Osteoblast (primary cell): ENCODE results near the gene COL5A3. TPM values are rescaled to one million over a fixed set of nuclear protein-coding genes. Genes with fewer than 3 reads are reported as not detected.
A peak's percentile ranks its signal among the peaks of the same experiment; 100 is the strongest.

ENCODE experiments used
- DNase-seq: peaks from one replicate; pipeline ENCODE4 v3.0.0; 2011; ENCODE audit warnings: low spot score, mixed read lengths; ENCODE audit not compliant: insufficient read length; ENCODE audit errors: missing footprints
- H2AFZ ChIP-seq: 2 replicates; pipeline ENCODE4 v1.6.0; 2011; ENCODE audit warnings: mild to moderate bottlenecking, low read length
- H3K27ac ChIP-seq: 2 replicates; pipeline ENCODE4 v1.5.1; 2011; ENCODE audit warnings: mild to moderate bottlenecking, low read depth, low read length, moderate library complexity
- H3K27me3 ChIP-seq: 2 replicates; pipeline ENCODE4 v1.6.0; 2012; ENCODE audit warnings: mild to moderate bottlenecking, control low read depth, inconsistent platforms, low read length, moderate library complexity; ENCODE audit not compliant: insufficient read depth
- H3K36me3 ChIP-seq: 2 replicates; pipeline ENCODE4 v1.5.1; 2011; ENCODE audit warnings: mild to moderate bottlenecking, low read length, control low read depth, moderate library complexity; ENCODE audit not compliant: insufficient read depth
- H3K4me1 ChIP-seq: 2 replicates; pipeline ENCODE4 v1.5.1; 2011; ENCODE audit warnings: mild to moderate bottlenecking, low read length, control low read depth, moderate library complexity; ENCODE audit not compliant: insufficient read depth
- H3K4me2 ChIP-seq: 2 replicates; pipeline ENCODE4 v1.6.0; 2011; ENCODE audit warnings: mild to moderate bottlenecking, low read length; ENCODE audit not compliant: insufficient read depth
- H3K4me3 ChIP-seq: fragments of 200-600 bp; sonication (generic); 3 replicates; pipeline ENCODE4 v1.5.1; 2012; ENCODE audit warnings: mild to moderate bottlenecking, low read length, inconsistent platforms; ENCODE audit not compliant: insufficient read depth
- H3K79me2 ChIP-seq: 2 replicates; pipeline ENCODE4 v1.6.0; 2012; ENCODE audit warnings: mild to moderate bottlenecking, low read length, control low read depth, inconsistent platforms; ENCODE audit not compliant: insufficient read depth
- H3K9me3 ChIP-seq: 2 replicates; pipeline ENCODE4 v1.5.1; 2011; ENCODE audit warnings: low read depth, low read length, control low read depth
- H4K20me1 ChIP-seq: 2 replicates; pipeline ENCODE4 v1.6.0; 2012; ENCODE audit warnings: mild to moderate bottlenecking, low read length, control low read depth; ENCODE audit not compliant: insufficient read depth
- CTCF ChIP-seq: IDR thresholded peaks from 2 replicates; pipeline ENCODE4 v1.5.1; 2011; ENCODE audit warnings: mild to moderate bottlenecking, low read depth, low read length, moderate library complexity; ENCODE audit errors: extremely low read depth
- total RNA-seq: library from RNA; depleted of rRNA; stranded (reverse); fragments of >200 nt; gene quantifications from 2 replicates; pipeline ENCODE4 v1.2.3, GENCODE V29; 2012

The COL5A3 gene
- total RNA-seq, 1 donor, result 14.8 TPM

DNA sequence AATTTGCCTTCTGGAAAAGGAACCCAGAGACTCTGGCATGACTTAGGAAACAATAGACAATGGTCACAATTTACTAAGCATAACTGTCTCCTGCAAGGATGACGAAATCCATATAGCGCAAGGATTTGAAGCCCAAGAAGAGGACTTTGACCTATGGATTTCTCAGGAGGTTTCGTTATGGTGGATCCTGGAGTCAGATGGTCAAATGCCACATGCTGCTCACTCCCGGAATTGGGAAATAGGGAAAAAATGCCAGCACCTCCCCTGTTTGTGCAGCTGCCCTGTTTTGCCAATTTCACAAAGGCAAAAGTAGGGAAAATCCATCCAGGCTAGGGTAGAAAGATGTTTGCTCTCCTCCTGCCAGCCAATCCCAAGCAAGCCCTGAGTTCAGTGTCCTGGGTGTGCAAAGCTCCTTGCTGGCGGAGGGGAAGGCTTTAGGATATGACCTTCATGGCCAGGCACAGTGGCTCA is 26.3 kb upstream of the COL5A3 start:
- H3K27me3 ChIP-seq, result peaks cover 40% of the 10 kb centered on the region

GRCh38 chr19:10033614-10034013 is 23.3 kb upstream of the COL5A3 start:
- Histone ChIP-seq H3K27me3 (peaks cover 64% of the 10 kb centered on the region), H4K20me1 (no peaks in the 10 kb centered on the region), H3K79me2 (no peaks in the 10 kb centered on the region), H3K4me2 (no peak overlapping the region), H3K4me3 (no peak overlapping the region), H2AFZ (no peak overlapping the region), H3K4me1 (no peaks in the 10 kb centered on the region), H3K27ac (no peak overlapping the region), H3K36me3 (no peaks in the 10 kb centered on the region), H3K9me3 (no peaks in the 10 kb centered on the region)
- DNase-seq, result no peak
- no peak for TF ChIP-seq CTCF

More for the DNA sequence above, 26.3 kb upstream of the COL5A3 start:
- no peaks in the 10 kb centered on the region for H3K36me3 ChIP-seq
- no peak overlapping the region for H3K4me3 ChIP-seq
- no peak for TF ChIP-seq CTCF
- H3K27ac ChIP-seq, result no peak overlapping the region
- no peaks in the 10 kb centered on the region for H3K4me1 ChIP-seq
- no peak overlapping the region for H2AFZ ChIP-seq
- no peaks in the 10 kb centered on the region for H3K9me3 ChIP-seq
- DNase-seq, result no peak
- H3K4me2 ChIP-seq, result no peak overlapping the region
- H4K20me1 ChIP-seq, result no peaks in the 10 kb centered on the region
- no peaks in the 10 kb centered on the region for H3K79me2 ChIP-seq

DNA sequence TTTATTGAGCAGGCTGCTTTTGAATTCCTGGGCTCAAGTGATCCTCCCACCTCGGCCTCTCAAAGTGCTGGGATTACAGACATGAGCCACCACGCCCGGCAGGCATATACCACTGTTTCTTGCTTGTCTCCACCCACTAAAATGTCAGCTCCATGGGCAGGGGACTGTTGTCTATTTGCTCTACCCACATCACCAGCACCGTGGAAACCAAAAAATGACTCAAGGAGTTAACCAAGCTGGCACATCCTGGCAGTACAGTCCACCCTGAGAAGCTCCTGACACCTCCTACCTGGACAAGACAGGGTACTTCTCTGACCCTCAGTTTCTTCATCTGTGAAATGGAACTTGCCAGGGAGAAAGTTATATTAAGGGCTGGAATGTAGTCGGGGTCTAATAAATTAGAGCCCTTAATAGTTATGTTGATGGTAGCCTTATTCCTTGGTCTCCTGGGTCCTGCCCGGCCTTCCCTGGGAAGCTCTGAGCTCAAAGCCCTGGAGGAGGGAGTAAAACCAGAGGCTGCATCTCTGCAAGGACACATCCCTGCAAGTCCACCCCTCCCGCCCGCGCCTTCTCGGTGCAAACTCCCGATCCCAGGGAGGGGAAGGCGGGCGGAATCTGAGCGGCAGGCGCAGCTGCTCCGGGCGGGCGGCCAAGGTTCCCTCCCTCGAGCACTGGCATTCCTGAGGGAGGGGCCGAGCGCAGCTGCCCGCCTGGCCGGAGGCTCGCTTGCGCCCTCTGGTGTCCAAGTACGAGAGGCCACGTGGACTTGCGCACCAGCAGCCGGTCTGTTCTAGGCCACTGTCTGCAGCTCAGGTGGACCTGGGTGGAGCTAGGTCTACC is 17.1 kb upstream of the COL5A3 start:
- peak overlapping the region; percentile 30 for H3K4me2 ChIP-seq

More for the DNA sequence above, 17.1 kb upstream of the COL5A3 start:
- H3K4me1 ChIP-seq, result no peaks in the 10 kb centered on the region
- H2AFZ ChIP-seq, result no peak overlapping the region
- no peak overlapping the region for H3K27ac ChIP-seq
- H4K20me1 ChIP-seq, result no peaks in the 10 kb centered on the region
- DNase-seq, result peak; percentile 99
- no peak overlapping the region for H3K4me3 ChIP-seq
- peaks cover 28% of the 10 kb centered on the region for H3K27me3 ChIP-seq
- no peaks in the 10 kb centered on the region for H3K9me3 ChIP-seq
- peak; percentile 78 for TF ChIP-seq CTCF
- no peaks in the 10 kb centered on the region for H3K36me3 ChIP-seq
- H3K79me2 ChIP-seq, result no peaks in the 10 kb centered on the region
